Transverse colon (tissue), 4 donors: Measurements from ENCODE around the gene RORC. TPM values are rescaled to one million over a fixed set of nuclear protein-coding genes. Genes with fewer than 3 reads are reported as not detected.

ENCODE experiments used
- DNase-seq: peaks from one replicate; pipeline ENCODE4 v3.0.0-alpha.2; 2019
- H3K27ac ChIP-seq, 4 donors: fragments of 200-600 bp; sonication (generic); 2 replicates each; pipeline ENCODE4 v1.5.1; 2016 to 2018; ENCODE audit warnings: inconsistent platforms in 4 of 4
- H3K27me3 ChIP-seq: fragments of 200-600 bp; sonication (generic); 2 replicates; pipeline ENCODE4 v1.5.1; 2017; ENCODE audit warnings: inconsistent platforms
- H3K36me3 ChIP-seq, 4 donors: fragments of 200-600 bp; sonication (generic); 2 replicates each; pipeline ENCODE4 v1.5.1; 2017 to 2019; ENCODE audit warnings: inconsistent platforms in 4 of 4
- H3K4me1 ChIP-seq, 4 donors: fragments of 200-600 bp; sonication (generic); 2 replicates each; pipeline ENCODE4 v1.5.1; 2017 to 2020; ENCODE audit warnings: inconsistent platforms in 4 of 4
- H3K4me3 ChIP-seq, 4 donors: fragments of 200-600 bp; sonication (generic); 1 replicate in 1 of 4; 2 replicates in 3 of 4; pipeline versions ENCODE4 v1.5.1 to v1.6.1; 2017 to 2019; ENCODE audit warnings: inconsistent platforms in 4 of 4
- H3K9me3 ChIP-seq, 2 donors: fragments of 200-600 bp; sonication (generic); 2 replicates each; pipeline ENCODE4 v1.5.1; 2017 to 2019; ENCODE audit warnings: inconsistent platforms in 2 of 2
- CTCF ChIP-seq, 5 experiments: fragments of 200-600 bp in 3 of 5; fragments of 450-650 bp in 2 of 5; sonication (generic) in 3 of 5; IDR thresholded peaks; 1 replicate in 2 of 5; 2 replicates in 3 of 5; pipeline ENCODE4 v1.5.1; 2016 to 2017; ENCODE audit warnings: antibody characterized with exemption in 5 of 5, inconsistent platforms in 3 of 5, mild to moderate bottlenecking in 2 of 5, moderate library complexity in 1 of 5
- EP300 ChIP-seq: sonication (generic); formaldehyde crosslinking; IDR thresholded peaks from one replicate; pipeline ENCODE4 v1.6.1; 2017; ENCODE audit warnings: antibody characterized with exemption, low read depth
- POLR2A ChIP-seq: fragments of 450-650 bp; IDR thresholded peaks from one replicate; pipeline ENCODE4 v1.6.1; 2016; ENCODE audit warnings: antibody characterized with exemption, mild to moderate bottlenecking, moderate library complexity
- POLR2AphosphoS5 ChIP-seq, 3 donors: sonication (generic); formaldehyde crosslinking; IDR thresholded peaks; one replicate each; pipeline ENCODE4 v1.6.1; 2016; ENCODE audit warnings: antibody characterized with exemption in 3 of 3
- WGBS, 2 donors: methylation state at CpG; one replicate each; pipeline ENCODE4 v1.1.5; 2018; ENCODE audit warnings: low coverage in 1 of 2; 5-methylcytosine and 5-hydroxymethylcytosine counted together
- in situ Hi-C, 4 donors: fragments of 200-750 bp; cut with MboI; loops; one replicate each; pipeline versions ENCODE4 v1.15.0 to v1.15.1; 2017; ENCODE audit warnings: low sequenced_read_pairs in 3 of 4, low pct_ligation_motif_present in 1 of 4, low pct_unique_long_range_greater_than_20kb in 1 of 4
- intact Hi-C: fragments of 100-400 bp; cut with DNase I; formaldehyde crosslinking; loops from one replicate; pipeline ENCODE4 v1.15.1; 2023; ENCODE audit warnings: low total_unique reads
- total RNA-seq, 4 donors: library from RNA; depleted of rRNA; stranded (reverse); fragments of >200 nt; gene quantifications; one replicate each; pipeline ENCODE4 v1.1.0, GENCODE V29; 2016

The RORC gene
- total RNA-seq, 4 donors from 2014 or later: 3.4 to 34.3 (median 32.0) TPM

GRCh38 chr1:151849126-151849525, 17.5 kb upstream of the RORC start:
- in situ Hi-C loops: no loop called here

DNA sequence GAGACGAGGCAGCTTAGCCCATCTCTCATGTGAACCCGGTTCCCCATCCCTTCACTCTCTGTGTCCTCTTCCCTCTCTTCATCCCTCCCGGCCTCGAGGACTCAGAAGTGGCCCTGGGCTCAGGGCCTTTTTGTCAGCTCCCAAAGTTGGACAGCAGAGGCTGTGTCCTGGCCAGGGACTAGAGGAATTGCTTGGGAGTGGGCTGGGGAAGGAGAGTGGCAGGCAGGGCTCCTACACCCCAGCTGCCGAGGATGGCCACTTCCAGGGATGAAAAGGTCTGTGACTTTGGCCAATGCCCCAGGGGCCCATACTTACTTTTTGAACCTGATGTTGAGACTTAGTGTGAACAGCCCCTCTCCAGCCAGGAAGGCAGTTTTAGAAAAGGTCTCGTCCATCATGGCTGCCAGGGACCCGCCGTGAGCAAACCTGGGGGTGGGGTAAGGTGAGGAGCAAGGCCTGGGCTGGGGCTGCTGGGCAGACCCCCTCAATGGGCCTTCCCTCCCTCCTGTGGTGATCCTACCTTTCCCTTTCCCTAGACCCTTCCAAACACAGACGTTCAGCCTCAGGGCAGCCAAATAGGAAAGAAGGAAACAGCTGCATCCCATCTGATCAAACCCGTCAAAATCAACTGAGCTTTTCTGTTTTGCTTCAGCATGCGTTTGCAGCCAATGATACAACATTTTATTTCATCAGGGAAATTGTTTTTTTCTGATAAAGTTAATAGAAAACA, 16.4 kb upstream of the RORC start:
- no peak for DNase-seq
- TF ChIP-seq CTCF (IDR thresholded peaks at IDR 0.05) (no peak), EP300 (no peak), POLR2A (no peak), POLR2AphosphoS5 (IDR thresholded peaks at IDR 0.05) (no peak)
- Histone ChIP-seq H3K9me3 (no peaks in the 10 kb centered on the region), H3K4me1 (no peaks in the 10 kb centered on the region), H3K4me3 (no peak overlapping the region), H3K27me3 (peaks cover 14% of the 10 kb centered on the region), H3K36me3 (no peaks in the 10 kb centered on the region), H3K27ac (no peak overlapping the region)
- 64 to 69% methylated on average over 6 to 11 of the region's 11 CpGs for WGBS, 2 donors
- in situ Hi-C loops: no loop called here
- intact Hi-C loops: no loop called here

More at GRCh38 chr1:151849126-151849525, 17.5 kb upstream of the RORC start:
- H3K4me1 ChIP-seq: no peaks in the 10 kb centered on the region
- no peaks in the 10 kb centered on the region for H3K9me3 ChIP-seq
- intact Hi-C loops: no loop called here
- DNase-seq: no peak
- no peak overlapping the region for H3K4me3 ChIP-seq
- H3K27ac ChIP-seq: no peak overlapping the region
- H3K27me3 ChIP-seq: peaks cover 14% of the 10 kb centered on the region
- WGBS, 2 donors: 78 to 80% methylated on average over 3 of the region's 3 CpGs
- no peaks in the 10 kb centered on the region for H3K36me3 ChIP-seq
- TF ChIP-seq EP300 (no peak), POLR2A (no peak), CTCF (IDR thresholded peaks at IDR 0.05) (no peak), POLR2AphosphoS5 (IDR thresholded peaks at IDR 0.05) (no peak)

DNA sequence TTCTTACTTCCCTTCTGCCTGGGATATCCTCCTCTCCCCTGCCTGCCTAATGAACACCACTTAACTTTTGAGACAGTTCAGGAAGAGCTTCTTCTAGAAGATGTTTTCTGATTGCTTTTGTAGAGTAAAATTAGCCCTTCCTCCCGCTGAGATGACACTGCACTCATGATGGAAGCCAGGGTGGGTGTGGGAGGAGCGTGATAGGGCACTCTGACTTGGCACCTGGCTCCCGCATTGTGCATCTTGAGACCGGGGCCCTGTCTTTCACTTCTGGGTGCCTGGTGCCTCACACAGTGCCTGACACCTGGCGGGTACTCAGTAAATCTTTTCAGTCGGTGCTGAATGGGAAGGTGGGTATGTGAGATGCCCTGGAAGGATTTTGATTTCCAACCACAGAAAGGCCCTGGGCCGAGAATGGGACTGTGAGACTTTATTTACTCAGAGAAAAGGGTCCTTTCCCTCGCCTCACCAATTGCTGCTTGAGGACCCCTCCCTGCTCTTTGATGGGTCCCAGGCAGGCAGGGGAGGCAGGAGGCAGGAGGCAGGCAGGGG, 15.2 kb upstream of the RORC start:
- intact Hi-C loops: no loop called here
- Histone ChIP-seq H3K27me3 (peaks cover 14% of the 10 kb centered on the region), H3K4me1 (no peaks in the 10 kb centered on the region), H3K27ac (no peak overlapping the region), H3K9me3 (no peaks in the 10 kb centered on the region), H3K36me3 (no peaks in the 10 kb centered on the region), H3K4me3 (no peak overlapping the region)
- DNase-seq: no peak
- in situ Hi-C loops: no loop called here
- 75 to 79% methylated on average over 2 to 8 of the region's 8 CpGs for WGBS, 2 donors
- no peak for TF ChIP-seq CTCF (IDR thresholded peaks at IDR 0.05)
- TF ChIP-seq POLR2A: no peak
- TF ChIP-seq EP300: no peak
- TF ChIP-seq POLR2AphosphoS5 (IDR thresholded peaks at IDR 0.05): no peak

- 54 to 64% methylated on average over 5 to 6 of the region's 6 CpGs for WGBS, 2 donors
- intact Hi-C loops: no loop called here
- H3K27ac ChIP-seq: no peak overlapping the region
- no peaks in the 10 kb centered on the region for H3K36me3 ChIP-seq
- DNase-seq: no peak
- H3K9me3 ChIP-seq: no peaks in the 10 kb centered on the region
- peaks cover 14% of the 10 kb centered on the region for H3K27me3 ChIP-seq
- in situ Hi-C loops: no loop called here
- TF ChIP-seq EP300: no peak
- no peak for TF ChIP-seq POLR2A
- no peak for TF ChIP-seq CTCF (IDR thresholded peaks at IDR 0.05)
- no peak for TF ChIP-seq POLR2AphosphoS5 (IDR thresholded peaks at IDR 0.05)
- no peaks in the 10 kb centered on the region for H3K4me1 ChIP-seq
- no peak overlapping the region for H3K4me3 ChIP-seq
Measured at GRCh38 chr1:151846062-151846568, 14.5 kb upstream of the RORC start.
